PFSK-1 (cell line): Measurements from ENCODE around the gene DLL1.

ENCODE experiments used
- FOXP2 ChIP-seq: optimal IDR thresholded peaks from 2 replicates; pipeline ENCODE3; 2011; ENCODE audit warnings: borderline replicate concordance, control low read depth, inconsistent platforms; ENCODE audit not compliant: insufficient read depth; ENCODE audit errors: extremely low read length, extremely low read depth
- POLR2AphosphoS5 ChIP-seq: IDR thresholded peaks from 2 replicates; pipeline ENCODE4 v1.6.1; 2012; ENCODE audit warnings: low read depth, mild to moderate bottlenecking, control low read depth, low read length, moderate library complexity
- SIN3A ChIP-seq: IDR thresholded peaks from 2 replicates; pipeline ENCODE4 v1.6.1; 2012; ENCODE audit warnings: mild to moderate bottlenecking, low read length, moderate library complexity, borderline replicate concordance; ENCODE audit not compliant: insufficient read depth
- TAF1 ChIP-seq: IDR thresholded peaks from 2 replicates; pipeline ENCODE4 v1.6.1; 2012; ENCODE audit warnings: low read length, control low read depth, borderline replicate concordance; ENCODE audit not compliant: insufficient read depth
- TF ChIP-seq, protein P1 (sequence below), 2 experiments: IDR thresholded peaks; 2 replicates each; pipeline versions ENCODE4 v1.6.1 to v1.8.0; 2011 to 2012; ENCODE audit warnings: low read depth in 2 of 2, low read length in 2 of 2, control low read depth in 1 of 2, inconsistent platforms in 1 of 2, mild to moderate bottlenecking in 1 of 2, moderate library complexity in 1 of 2; ENCODE audit not compliant: insufficient read depth in 1 of 2

The DLL1 gene

DNA sequence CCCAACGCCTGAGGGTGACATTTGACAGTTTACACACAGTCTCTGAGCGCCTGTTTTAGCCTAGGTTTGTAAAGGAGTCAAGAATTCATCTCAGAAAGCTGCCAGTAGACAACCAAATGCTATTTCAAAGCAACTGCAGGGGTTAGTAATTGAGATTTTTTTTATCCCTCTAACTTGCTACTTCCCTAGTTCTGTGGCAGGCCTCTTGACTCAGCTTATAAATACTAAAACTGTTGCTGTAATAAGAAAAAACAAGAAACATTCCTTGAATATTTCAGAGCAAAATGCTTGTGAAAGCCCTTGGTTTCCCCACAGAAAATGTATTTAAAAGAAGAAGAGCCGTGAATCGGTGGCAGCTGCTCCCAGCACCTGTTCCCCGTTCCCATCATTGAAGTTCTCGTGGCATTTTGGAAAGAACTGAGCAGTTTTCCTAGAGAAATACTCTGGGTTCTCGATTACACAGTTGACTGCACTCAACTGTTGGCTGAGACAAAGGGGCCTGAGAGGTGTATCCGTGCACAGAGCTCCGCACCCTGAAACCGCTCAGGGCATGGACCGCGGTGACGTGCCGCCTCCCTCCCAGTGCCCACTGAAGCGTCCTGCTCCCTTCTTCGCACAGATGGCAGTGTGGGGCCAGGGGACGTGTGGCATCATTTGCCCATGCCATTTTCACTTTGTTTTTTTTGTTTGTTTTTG lies 20.9 kb downstream of the DLL1 start:
- TF ChIP-seq FOXP2 (no peak), TAF1 (no peak), SIN3A (no peak), POLR2AphosphoS5 (no peak)

DNA sequence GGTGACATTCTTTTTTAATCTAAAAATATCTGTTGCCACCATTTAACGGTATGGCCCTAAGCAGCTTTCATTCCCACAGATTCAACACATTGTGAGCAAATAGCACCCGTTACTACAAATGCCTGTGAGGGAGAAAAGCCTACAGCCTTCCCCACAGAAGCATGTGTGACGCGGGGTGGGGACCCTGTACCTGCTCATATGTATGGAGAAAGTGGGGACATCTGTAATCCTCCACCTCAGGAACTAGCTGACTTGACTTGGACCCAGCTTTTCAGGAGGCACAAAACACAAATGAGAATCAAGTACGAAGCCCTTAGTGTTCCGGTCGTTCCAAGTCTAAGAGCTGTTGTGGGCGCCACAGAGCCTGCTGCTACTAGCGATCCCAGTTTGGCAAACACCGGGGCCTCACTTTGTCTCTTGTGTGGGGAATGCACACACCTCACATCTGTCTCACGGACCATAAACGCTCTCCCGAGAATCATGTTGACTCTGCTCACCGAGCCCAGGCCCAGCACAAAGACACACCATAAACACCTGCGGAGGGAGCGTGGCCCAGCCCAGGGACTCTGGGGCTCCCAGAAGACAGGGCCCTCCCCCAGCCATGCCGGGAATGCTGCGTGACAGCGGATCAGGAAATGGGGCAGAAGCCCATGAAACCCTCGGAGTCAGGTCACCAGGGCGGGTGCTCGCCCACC lies 21.6 kb downstream of the DLL1 start:
- no peak for TF ChIP-seq POLR2AphosphoS5
- TF ChIP-seq SIN3A = no peak
- no peak for TF ChIP-seq FOXP2

DNA sequence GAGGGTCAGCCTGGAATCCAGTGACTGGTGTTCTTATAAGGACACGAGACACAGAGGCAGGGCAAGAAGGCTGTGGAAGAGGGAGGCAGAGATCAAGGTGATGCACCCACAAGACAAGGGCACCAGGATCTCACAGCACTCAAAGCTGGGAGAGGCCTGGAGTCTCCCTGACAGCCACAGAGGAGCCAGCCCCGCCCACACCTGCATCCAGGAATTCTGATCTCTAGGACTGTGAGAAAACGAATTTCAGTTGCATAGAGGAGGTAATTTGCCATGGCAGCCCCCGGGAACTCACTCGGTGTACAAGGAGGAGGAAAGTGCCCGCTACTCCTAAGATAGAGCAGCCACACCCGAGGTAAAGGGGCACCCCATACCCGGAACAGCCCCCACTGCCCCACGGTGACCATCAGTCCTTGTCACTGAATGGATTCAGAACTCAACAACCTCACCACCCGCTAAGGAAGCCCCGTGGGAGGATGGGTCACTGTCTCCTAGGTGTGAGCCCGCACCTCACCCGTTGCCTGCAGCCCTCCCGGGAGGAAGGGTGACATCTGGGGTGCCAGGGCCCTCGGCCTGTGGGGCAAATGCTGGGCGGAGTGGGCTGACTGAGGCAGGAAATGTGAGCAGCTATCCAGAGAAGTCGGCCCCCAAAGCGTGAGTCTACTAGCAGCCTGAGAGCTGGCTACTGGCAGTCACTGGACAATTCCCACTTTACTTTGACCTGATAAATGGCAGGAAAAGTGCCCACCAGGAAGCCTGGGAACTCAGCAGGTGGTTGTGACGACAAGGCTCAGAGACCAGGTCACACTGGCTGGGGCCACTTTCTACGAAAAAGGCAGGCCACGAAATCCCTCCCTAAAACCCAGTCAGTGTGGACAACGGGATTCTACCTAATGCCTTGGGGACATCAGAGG lies 22.4 kb downstream of the DLL1 start:
- TF ChIP-seq TAF1 (no peak), POLR2AphosphoS5 (no peak), FOXP2 (no peak), SIN3A (no peak)
- TF ChIP-seq, protein P1, sequence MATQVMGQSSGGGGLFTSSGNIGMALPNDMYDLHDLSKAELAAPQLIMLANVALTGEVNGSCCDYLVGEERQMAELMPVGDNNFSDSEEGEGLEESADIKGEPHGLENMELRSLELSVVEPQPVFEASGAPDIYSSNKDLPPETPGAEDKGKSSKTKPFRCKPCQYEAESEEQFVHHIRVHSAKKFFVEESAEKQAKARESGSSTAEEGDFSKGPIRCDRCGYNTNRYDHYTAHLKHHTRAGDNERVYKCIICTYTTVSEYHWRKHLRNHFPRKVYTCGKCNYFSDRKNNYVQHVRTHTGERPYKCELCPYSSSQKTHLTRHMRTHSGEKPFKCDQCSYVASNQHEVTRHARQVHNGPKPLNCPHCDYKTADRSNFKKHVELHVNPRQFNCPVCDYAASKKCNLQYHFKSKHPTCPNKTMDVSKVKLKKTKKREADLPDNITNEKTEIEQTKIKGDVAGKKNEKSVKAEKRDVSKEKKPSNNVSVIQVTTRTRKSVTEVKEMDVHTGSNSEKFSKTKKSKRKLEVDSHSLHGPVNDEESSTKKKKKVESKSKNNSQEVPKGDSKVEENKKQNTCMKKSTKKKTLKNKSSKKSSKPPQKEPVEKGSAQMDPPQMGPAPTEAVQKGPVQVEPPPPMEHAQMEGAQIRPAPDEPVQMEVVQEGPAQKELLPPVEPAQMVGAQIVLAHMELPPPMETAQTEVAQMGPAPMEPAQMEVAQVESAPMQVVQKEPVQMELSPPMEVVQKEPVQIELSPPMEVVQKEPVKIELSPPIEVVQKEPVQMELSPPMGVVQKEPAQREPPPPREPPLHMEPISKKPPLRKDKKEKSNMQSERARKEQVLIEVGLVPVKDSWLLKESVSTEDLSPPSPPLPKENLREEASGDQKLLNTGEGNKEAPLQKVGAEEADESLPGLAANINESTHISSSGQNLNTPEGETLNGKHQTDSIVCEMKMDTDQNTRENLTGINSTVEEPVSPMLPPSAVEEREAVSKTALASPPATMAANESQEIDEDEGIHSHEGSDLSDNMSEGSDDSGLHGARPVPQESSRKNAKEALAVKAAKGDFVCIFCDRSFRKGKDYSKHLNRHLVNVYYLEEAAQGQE (IDR thresholded peaks at IDR 0.05; ENCODE audit: insufficient read depth in 1 of 2, low read depth in 2 of 2, low read length in 2 of 2) = no peak

DNA sequence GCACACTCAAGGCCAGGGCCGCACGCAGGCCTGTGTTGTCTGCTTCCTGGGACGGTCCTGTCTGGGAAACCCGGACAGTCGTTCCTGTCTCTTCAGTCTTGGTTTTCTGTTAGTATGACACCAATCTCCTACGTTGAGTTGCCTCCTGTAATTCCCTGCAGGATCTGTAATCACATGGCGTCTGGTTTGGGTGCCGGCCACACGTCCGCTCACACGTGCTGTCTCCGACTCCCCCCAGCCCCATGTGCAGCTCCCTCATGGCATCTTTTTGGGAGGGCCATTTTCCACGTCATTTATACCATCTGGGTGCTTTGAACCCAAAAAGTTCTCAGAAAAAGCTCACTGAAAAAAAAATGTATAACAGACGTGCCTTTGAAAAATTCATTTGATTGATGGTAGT lies 23.2 kb downstream of the DLL1 start:
- no peak for TF ChIP-seq FOXP2
- TF ChIP-seq TAF1 = no peak
- TF ChIP-seq SIN3A = no peak
- TF ChIP-seq, protein P1 (IDR thresholded peaks at IDR 0.05; ENCODE audit: insufficient read depth in 1 of 2, low read depth in 2 of 2, low read length in 2 of 2) = no peak

DNA sequence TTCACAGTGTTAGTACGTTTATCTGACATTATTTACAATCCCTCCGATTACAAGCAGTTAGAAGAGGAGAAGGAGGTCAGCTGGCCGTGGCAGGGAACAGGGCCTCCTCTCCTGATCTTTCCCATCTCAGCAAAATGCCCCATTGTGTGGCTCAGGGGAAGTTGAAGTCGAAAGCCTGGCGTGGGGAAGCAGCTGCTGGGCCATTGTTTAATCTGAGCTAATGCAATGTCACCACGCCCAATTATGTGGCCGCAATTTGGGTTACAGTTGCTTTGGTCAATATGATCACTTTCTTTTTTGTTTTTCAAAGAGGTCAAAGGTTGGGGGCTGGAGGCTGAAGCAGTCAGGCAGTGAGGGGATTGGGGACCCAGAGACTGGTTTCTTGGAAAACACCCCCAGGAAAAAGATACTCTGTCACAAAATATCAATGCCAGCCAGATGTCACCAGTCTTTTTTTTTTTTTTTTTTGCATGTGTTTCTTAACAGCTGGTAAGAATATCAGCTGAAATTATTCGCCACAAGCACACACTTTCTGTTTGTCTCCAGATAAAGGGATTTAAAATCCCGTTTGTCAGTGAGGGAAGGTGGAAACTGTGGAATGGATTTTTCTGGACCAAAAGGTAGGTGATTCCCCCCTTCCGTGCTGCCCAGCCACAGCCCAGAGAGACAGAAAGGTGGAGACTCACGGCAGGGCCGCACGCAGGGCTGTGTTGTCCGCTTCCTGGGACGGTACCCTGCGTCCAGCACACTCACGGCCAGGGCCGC lies 24.6 kb downstream of the DLL1 start:
- TF ChIP-seq TAF1 = no peak
- no peak for TF ChIP-seq POLR2AphosphoS5
- TF ChIP-seq SIN3A = no peak
- TF ChIP-seq, protein P1 (IDR thresholded peaks at IDR 0.05; ENCODE audit: insufficient read depth in 1 of 2, low read depth in 2 of 2, low read length in 2 of 2) = no peak
- no peak for TF ChIP-seq FOXP2
